MV-4-11 (cell line): ENCODE results near the gene MED12L.
"Not testable (repeated sequence)": the region's sequence is repeated elsewhere in the genome, so short reads cannot be mapped to it uniquely, and the experiment has no call there.

Experiments
- DNase-seq: peaks from one replicate; lab custom pipeline; 2025; lab: John Stamatoyannopoulos, UW

MED12L gene

DNA sequence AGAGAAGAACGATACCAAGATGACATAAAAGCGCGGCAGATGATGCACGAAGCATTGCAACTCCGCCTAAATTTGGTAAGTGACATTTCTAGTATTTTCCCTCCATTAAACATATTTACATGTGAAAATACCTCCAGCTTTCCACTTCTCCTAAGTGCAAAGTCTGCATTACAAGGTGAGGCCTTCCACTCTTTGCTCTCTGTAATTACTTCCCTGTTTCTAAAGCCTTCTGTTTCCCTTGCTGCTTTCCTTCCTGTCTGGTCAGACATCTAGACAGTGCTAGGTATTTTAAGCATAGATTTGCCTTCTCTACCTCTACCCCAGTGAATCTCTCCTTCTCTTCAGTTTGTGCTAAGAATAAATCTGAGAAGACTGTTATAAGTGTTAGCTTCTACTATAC is 297.2 kb downstream of the MED12L start:
- no peak for DNase-seq

DNA sequence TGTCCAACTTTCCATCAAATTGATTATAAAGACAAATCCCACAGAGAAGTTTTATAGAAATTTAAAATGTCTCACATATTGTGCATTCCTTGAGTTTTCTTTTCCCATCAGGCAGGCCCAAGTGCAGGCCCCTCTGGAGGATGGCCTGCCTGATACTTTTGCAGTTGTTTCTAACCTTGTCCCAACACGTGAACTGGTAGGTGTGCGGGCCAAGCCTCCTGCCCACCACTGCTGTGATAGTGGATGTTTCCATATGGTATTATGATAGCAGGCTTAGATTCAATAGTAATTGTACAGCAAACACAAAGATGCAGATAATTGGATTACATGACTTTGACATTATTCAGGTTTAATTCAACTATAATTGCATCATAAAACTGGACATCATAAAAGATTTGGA is 297.6 kb downstream of the MED12L start:
- DNase-seq, result no peak

DNA sequence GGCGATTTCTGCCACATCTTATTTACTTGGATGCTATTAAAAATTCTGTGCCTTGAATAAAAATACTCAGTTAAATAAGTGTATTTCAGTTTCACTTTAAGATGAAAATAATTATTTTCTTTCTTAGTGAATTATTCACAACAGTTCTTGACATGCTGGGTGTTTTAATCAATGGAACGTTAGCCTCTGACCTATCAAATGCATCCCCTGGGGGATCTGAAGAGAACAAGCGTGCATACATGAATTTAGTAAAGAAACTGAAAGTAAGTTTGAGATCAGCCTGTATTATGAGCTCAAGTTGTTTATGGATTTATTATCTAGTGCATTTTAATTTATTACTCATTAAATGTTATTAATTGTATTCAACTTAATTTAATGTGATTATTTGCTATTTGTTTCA is 298.5 kb downstream of the MED12L start:
- no peak for DNase-seq

DNA sequence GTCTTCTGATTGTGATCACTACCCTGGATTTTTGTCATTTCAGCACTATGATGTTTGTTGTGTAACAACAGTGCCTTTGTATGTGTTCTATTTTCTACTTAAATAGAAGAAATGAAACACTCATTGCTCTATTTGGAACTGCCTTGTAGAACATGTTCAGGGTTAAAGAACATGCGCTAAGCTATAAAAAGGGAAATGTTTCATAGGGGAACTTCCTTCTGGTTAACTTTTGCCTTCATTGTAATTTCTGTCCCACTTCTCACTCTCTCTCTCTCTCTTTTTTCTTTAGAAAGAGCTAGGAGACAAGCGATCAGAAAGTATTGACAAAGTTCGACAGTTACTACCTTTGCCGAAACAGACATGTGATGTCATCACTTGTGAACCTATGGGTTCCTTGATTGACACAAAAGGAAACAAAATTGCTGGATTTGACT is 299.3 kb downstream of the MED12L start, which contains the start of gene P2RY12:
P2RY12 (minus strand) TSS at position 13 of the 434 bp plus-strand sequence. CDS start 45,908 bp downstream, outside the sequence.
- DNase-seq, result peak; percentile 94

DNA sequence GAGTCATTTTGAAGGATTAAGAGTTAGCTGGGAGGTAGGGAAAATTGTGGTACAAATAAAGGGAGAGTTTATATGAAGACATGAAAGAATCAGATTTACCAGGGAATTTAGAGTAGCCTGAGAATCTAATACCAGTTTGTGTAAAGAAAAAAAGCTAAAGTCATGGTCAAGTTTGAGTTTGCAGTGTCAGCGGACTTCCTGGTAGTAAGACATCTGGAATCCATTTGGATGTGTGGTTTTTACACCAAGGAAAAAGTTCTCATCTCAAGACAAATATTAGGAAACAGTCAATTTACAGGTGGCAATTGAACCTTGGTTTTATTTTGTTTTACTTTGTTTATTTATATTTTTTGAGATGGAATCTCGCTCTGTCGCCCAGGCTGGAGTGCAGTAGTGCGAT is 300.6 kb downstream of the MED12L start:
- DNase-seq, result no peak

DNA sequence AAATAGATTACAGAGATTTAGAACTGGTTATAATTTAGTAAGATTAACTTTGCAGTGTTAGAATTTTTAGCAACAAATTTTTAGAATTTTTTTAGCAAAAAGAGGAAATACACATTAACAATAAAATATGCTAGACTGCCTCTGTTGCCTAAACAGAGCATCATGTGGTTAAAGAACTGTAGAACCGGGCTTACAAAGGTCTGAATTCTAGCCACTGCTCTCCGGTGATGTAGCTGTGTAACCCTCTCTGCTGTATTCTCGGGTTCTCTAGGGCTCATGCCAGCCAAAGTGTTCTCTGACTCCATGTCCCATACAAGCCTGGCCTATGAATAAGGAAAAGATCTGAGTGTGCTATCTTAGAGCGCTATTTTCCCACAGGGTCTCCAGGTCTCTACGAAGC is 302.0 kb downstream of the MED12L start:
- peak; percentile 48 for DNase-seq

DNA sequence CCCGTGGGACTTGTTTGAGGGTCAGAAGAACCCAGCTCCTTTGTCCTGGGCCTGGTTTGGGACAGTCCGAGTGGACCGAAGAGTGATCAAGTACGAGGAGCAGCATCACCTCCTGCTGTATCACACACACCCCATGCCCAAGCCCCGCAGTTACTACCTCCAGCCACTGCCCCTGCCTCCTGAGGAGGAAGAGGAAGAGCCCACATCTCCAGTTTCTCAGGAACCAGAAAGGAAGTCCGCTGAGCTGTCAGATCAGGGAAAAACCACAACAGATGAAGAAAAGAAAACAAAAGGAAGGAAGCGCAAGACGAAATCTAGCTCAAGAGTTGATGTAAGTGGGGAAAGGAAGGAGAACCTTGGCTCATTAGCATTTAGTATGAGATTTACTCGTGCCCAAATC is 302.4 kb downstream of the MED12L start:
- DNase-seq, result peak; percentile 65

DNA sequence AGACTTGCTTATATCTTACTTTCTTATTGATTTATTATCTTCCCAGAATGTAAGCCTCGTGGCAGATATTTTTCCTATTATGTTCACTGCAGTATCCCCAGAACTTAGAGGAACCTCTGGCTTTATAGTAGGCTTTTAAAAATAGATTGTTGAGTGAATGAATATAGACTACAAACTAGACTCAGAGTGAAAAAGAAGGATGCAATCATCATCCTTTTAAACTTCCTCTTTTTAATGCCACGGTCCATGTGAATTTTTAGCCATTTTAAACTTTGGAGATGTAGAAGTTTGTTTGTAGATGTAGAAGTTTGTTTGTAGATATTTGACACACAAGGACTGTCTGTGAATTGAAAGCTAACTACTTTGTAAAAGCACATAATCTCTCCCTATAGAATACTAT is 306.3 kb downstream of the MED12L start:
- DNase-seq, result peak; percentile 77

DNA sequence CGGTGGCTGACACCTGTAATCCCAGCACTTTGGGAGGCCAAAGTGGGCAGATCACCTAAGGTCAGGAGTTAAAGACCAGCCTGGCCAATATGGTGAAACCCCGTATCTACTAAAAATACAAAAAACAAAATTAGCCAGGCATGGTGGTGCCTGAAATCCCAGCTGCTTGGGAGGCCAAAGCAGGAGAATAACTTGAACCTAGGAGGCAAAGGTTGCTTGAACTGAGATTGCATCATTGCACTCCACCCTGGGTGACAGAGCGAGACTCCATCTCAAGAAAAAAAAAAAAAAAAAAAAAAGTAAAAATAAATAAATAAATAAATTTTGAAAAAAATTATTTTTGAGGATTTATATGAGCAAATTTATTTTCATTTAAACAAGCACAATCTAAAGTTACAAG is 306.7 kb downstream of the MED12L start:
- DNase-seq, result not testable (repeated sequence)

DNA sequence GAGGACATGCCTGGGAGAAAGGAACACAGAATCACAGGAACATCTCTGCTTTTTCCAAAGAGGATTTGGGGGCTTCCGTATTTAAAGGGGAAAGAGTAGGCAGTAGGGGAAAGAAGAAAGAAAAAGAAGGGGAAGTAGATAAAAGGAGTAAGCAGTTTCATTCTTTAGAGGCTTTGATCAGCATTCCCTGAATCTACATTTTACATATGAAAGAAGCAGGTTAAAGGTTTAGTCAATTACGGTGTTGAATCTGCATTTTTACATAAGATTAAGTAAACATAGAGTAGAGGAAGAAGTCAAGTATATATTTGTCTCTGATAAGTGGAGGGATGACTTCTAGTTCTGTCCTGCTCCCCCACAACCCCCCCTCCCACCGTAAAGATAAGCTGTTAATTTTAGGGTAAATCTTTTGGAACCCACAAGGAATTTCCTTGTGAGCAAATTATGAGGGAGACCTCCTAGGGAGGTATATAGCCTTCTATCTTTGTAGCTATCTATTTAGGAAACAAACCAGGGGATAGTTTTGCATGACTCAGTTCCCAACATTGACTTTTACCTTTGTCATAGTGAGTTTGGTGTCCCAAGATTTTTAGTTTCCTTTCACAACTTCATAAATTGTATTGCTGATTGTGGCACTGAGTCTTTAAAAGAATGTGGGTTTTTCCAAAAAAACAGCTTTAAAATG is 307.8 kb downstream of the MED12L start:
- DNase-seq, result peak; percentile 8

DNA sequence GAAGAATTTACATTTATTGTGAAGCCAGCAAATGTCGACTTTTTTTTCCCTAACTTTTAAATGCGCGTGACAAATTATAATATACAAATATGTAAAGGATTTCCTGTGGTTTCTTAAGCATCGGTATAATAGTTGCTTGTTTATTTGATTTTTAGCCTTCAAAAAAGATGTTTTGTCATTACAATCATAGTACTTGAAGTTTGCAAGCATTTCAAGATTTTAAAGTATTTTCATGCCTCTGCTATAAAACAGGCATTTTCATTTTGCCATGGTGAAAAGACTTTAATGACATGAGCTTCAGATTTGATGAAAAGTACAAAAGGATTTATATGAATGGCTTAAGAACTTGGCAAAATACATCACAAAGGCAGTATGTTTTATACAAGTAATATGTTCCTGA is 308.5 kb downstream of the MED12L start:
- no peak for DNase-seq

DNA sequence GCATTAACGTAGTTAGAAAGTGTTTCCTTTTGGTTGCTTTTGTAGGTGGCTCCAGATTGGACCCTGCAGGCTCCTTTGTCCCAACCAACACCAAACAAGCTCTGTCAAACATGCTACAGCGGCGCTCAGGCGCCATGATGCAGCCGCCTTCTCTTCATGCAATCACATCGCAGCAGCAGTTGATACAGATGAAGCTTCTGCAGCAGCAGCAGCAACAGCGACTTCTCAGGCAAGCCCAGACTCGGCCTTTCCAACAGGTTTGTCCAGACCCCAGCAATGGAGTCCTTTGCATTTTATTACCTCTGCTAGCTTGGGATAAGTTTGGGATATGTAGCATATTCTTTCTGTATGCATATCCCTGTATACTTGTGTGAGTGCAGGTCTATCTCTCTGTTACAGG is 309.1 kb downstream of the MED12L start:
- no peak for DNase-seq

DNA sequence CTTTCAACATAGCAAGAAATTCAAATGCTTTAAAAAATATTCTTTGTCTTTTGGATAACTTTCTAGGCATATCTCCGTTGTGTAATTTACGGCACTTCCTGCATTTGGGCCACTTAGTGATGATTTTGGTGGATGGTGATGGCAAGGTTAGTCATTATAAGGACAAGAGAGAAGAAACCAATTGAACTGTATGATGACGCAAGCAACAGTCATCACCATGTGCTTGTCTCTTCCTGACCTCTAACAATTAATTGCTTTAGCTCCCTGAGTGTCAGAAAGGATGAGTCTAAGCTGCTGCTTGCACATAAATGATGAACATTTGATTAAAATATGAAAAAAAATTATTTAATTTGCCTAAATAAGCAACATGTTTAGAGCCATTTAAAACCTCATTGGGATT is 310.3 kb downstream of the MED12L start:
- DNase-seq, result peak; percentile 74

DNA sequence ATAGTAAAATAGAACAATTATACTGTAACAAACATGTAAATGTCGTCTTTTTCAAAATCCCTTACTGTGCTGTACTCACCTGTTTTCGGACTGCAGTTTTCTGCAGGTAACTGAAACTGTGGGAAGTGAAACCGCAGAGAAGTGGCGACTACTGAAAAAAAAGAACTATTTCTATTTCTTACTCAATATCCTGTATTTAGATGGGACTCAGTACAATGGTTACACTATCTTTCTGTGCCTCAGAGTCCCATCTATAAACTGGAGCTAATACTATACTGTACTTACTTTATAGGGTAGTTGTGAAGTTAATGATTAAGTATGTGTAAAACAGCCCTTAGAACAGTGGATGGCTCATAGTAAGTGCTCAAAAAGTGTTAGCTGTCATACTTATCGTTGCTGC is 313.4 kb downstream of the MED12L start:
- DNase-seq, result no peak

DNA sequence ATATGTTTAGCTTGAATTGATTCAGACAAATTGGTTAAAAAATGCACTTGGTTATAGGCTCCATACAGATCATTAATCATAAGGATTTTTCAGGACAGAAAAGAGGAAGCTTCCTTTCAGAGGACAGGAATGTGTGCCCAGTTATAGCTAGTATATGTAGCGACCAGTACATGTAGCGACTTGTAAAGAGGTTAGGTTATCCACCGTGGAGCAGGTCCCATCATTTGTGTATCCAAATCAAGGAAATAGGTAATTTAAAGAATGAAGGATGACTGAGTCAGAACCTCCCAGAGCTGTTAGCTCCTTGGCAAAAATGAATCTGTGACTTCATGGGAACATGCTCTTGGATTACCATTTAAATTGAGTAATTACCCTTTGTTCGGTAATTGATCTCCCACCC is 314.9 kb downstream of the MED12L start:
- no peak for DNase-seq

DNA sequence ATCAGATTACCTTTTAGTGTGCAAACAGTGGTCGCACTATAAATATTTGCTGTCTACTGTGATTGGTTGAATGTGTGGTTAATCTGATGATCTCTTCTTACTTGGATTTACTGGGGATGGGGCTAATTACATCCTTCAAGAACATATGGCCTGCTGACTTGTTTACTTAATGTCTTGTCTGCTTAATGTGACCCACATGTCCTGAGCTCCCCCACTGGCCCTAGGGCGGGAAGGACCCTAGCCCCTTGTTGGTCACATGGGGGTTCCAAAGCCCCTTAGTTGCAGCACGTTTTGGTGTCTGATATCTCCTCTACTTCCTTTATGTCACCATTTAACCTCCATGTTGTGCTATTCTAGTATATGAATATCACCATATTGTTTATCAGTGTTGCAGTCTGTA is 316.9 kb downstream of the MED12L start:
- DNase-seq, result no peak

DNA sequence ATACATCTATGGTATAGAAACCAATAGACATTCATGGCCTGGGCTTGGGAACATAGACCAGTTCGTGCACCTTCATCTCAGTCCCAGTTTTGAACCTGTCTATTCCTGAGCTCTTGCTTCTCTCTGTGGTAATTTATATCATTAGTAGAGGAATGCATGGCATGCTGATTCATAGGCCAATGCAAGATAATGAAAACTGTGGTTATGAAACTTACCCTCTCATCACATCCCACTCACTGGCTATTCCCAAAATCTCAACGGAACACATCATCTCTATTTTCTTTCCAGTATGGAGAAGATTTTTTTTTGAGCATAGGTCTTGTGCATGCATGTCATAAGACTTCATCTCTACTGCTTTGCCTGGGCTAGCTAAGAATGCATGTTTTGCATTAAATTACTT is 317.8 kb downstream of the MED12L start:
- DNase-seq, result no peak

DNA sequence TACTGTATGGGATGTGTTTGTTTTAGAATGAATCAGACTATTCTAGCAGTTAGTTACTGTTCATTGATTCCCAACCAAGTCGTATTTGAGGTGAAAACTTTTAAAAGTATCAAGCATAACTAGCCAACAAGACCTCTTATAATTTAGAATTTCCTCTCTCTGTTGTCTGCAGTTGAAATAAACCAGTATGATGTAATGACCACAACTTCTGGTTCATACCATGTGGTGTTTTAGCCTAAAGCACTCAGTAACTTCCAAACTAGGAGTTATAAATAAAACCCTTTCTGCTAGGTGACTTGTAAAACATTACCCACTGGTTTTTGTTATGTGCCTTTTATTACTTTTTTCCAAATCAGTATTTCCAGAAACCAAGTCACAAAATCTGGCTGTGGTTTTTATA is 318.9 kb downstream of the MED12L start:
- DNase-seq, result peak; percentile 70

DNA sequence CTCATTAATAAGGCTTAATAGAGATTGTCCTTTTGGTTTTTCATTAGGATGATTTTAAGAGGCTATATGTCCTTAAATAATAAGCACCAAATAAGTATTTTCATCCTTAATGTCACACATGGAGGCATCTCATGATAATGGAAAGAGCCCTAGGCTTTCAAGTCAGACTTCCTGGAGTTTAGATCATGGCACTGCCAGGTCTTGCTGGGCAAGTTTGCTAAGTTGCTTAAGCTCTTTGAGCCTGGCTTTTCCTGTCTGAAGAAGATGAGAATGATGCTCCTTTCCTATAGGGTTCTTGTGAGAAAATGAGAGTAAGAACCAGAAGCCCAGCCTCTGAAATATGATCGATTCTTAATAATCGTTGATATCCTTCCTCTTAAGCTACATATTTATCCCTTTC is 322.5 kb downstream of the MED12L start:
- DNase-seq, result no peak

DNA sequence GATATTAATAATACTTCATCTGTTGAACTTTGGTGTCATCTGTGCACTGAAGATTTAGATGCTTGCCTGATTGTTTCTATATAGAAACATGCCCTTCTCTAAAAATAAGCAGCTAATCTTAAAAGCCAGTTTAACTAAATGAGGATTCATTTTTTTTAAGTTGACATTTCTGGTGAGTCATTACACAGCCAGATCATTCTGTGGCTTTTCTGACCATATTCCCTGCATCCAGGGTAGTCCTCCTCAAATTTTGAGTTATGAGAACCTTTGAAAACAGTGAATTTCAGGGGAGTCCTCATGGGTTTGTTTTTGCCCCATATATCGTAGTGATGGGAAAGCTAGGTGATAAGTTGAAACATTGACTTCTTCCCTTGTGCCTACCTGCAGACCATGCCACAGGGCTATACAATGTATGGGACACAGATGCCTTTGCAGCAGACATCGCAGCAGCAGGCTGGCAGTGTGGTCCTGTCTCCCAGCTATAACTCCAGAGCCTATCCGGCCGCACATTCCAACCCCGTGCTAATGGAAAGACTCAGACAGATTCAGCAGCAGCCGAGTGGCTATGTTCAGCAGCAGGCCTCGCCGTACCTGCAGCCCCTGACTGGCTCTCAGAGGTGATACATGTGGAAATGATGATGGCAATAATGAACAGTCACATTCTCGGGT is 325.6 kb downstream of the MED12L start:
- peak; percentile 2 for DNase-seq

DNA sequence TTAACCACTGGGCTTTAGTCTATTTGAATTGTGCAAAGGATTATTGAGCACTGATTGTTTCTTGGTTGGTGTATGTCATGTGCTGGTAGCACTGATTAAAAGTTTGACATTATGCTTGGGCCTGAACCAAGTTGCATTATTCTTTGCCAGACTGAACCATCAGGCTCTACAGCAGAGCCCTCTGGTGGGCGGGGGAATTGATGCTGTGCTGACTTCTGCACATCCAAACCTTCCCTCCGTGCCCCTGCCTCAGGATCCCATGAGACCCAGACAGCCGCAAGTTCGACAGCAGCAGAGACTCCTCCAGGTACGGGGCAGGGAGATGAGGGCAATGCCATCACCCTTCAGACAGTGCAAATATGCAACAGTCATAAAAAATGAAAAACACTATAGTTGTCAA is 327.5 kb downstream of the MED12L start:
- DNase-seq, result no peak

DNA sequence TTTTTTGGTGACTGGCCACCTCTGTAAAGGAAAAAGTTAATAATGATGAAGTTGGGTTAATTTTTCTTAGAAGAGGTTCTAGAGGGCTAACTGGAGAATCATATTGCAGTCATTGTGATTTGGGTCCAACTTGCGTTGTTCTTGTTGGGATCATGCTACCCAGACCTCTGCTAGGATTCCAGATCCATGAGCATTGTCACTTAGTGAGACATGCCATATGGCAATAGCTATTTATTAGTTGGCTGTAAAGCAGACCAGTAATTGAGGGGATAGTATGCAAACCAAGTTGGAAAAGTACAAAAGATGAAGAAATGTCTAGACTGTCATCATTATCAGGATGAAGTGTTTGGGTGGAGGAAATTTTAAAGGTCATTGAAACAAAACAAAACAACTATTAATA is 329.8 kb downstream of the MED12L start:
- DNase-seq, result no peak

DNA sequence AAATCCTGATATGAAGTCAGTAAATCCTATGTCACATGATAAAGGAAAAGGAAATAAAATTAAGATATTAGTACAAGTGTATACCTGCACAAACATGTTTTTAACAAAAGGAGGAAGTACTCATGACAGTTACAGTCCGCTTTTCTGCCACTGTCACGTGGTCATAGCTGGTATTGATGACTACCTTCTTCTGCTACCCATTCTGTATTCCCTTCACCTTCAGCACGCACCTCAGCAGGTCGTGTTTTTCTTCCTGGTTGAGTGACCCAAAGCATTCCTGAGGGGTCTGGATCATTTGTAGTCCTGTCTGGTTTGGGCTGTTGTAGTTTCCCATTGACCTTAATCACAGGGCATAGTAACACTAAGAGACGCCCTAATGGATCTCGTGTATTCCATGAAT is 334.3 kb downstream of the MED12L start:
- no peak for DNase-seq

DNA sequence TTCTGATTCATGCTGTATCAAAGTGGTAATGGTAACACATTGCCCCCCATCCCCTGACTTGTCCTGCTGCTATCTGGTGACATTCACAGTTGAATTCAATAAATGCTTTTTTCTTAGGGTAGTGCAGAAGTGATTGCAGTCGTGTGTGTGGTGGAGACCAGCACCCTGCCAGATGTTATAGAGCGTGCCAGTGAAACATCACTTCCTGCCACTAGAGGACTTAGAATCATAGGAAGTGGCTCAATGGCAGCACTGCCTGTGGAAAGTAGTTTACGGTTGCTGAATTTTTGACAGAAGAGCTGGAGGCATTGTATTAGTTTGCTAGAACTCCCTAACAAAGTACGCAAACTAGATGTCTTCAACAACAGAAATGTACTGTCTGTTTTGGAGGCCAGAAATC is 336.5 kb downstream of the MED12L start:
- DNase-seq, result peak; percentile 61
